ENCODE measurements around the gene ATP6V0D1. TPM values are rescaled to one million over a fixed set of nuclear protein-coding genes. Genes with fewer than 3 reads are reported as not detected.

The ATP6V0D1 gene
- total and polyA plus RNA-seq, 2 donors (not counting 1 experiment from before 2014, with no cell fraction given), result 62.1 to 91.0 TPM

DNA sequence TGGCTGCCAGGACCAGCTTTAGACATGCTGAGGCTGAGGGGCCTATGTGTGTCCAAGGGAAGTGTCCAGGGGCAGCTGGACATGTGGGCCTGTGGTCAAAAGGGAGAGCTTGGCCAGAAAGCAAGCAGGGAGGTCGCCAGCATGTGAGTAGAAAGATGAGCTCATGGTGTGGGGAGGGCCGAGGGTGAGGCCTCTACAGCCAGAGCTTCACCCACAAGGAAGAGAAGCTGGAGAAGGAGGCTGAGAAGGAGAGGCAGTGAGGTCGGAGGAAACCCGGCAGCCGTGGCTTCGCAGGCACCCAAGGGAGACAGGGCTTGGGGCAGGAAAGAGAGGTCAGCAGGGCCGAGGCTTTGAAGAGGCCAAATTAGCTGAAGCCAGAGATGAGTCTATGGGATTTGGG, 54.0 kb downstream of the ATP6V0D1 start:
- Histone ChIP-seq H3K27me3 (replicated peaks in 1 of 4; ENCODE audit: control extremely low read depth in 1 of 4, control insufficient read depth in 3 of 4, insufficient read depth in 4 of 4, low read length in 3 of 4) (peaks cover 0 to 47% (median 17%) of the 10 kb centered on the region in 4 experiments), H3K27ac (ENCODE audit: low read length in 2 of 2) (no peak overlapping the region), H3K9me3 (ENCODE audit: control extremely low read depth in 1 of 3, control insufficient read depth in 2 of 3, insufficient read depth in 1 of 3, low read length in 2 of 3) (no peaks in the 10 kb centered on the region), H3K9ac (ENCODE audit: low read length) (no peak overlapping the region), H3K36me3 (replicated peaks in 1 of 2; ENCODE audit: control extremely low read depth in 1 of 2, control insufficient read depth in 1 of 2, extremely low read depth in 1 of 2, insufficient read depth in 2 of 2, low read length in 1 of 2) (no peaks in the 10 kb centered on the region), H3K4me2 (replicated peaks; ENCODE audit: low read depth, low read length, poor library complexity, severe bottlenecking) (no peak overlapping the region), H3K4me3 (ENCODE audit: control extremely low read depth in 1 of 5, extremely low read depth in 1 of 5, insufficient read depth in 1 of 5, low read depth in 2 of 5, low read length in 4 of 5) (no peak overlapping the region), H4K20me1 (ENCODE audit: control insufficient read depth, insufficient read depth, low read length, poor library complexity, severe bottlenecking) (no peaks in the 10 kb centered on the region), H3K79me2 (ENCODE audit: control insufficient read depth, insufficient read depth, low read length) (no peaks in the 10 kb centered on the region), H3K4me1 (ENCODE audit: control insufficient read depth in 2 of 2, insufficient read depth in 2 of 2, low read length in 2 of 2) (peaks cover 16 to 17% of the 10 kb centered on the region in 2 donors), H2AFZ (ENCODE audit: insufficient read depth, low read depth, low read length, poor library complexity, severe bottlenecking) (no peak overlapping the region)
- Mint-ChIP-seq H3K9me3 (ENCODE audit: insufficient read depth) (no peaks in the 10 kb centered on the region), H3K4me3 (no peak overlapping the region), H3K27me3 (peaks cover 54% of the 10 kb centered on the region), H3K4me1 (peaks cover 9% of the 10 kb centered on the region), H3K27ac (peak overlapping the region; percentile 29)
- ATAC-seq (ENCODE audit: low read depth) (no peak), DNase-seq (no peak)
- ChIA-PET POLR2A (interaction anchor here (0.6 kb wide), 1 partner anchor 38 kb away, joined by 3 read pairs; no protein-coding TSS in a partner anchor), CTCF (interaction anchor here (0.8 to 4.1 kb wide), 11 partner anchors 9 to 218 kb away, joined by 3 to 81 read pairs (median 10); partner anchors contain the start of genes CARMIL2 and ZDHHC1)
- 81% methylated on average over 7 of the region's 7 CpGs for WGBS (ENCODE audit: insufficient coverage)
- TF ChIP-seq, protein P1, sequence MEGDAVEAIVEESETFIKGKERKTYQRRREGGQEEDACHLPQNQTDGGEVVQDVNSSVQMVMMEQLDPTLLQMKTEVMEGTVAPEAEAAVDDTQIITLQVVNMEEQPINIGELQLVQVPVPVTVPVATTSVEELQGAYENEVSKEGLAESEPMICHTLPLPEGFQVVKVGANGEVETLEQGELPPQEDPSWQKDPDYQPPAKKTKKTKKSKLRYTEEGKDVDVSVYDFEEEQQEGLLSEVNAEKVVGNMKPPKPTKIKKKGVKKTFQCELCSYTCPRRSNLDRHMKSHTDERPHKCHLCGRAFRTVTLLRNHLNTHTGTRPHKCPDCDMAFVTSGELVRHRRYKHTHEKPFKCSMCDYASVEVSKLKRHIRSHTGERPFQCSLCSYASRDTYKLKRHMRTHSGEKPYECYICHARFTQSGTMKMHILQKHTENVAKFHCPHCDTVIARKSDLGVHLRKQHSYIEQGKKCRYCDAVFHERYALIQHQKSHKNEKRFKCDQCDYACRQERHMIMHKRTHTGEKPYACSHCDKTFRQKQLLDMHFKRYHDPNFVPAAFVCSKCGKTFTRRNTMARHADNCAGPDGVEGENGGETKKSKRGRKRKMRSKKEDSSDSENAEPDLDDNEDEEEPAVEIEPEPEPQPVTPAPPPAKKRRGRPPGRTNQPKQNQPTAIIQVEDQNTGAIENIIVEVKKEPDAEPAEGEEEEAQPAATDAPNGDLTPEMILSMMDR (IDR thresholded peaks at IDR 0.05), result no peak
- TF ChIP-seq EZH2 (IDR thresholded peaks at IDR 0.05; ENCODE audit: borderline replicate concordance, insufficient read depth, low read depth, low read length, poor library complexity, severe bottlenecking), result no peak
- intact Hi-C loops (cut with micrococcal nuclease), result no loop called here

DNA sequence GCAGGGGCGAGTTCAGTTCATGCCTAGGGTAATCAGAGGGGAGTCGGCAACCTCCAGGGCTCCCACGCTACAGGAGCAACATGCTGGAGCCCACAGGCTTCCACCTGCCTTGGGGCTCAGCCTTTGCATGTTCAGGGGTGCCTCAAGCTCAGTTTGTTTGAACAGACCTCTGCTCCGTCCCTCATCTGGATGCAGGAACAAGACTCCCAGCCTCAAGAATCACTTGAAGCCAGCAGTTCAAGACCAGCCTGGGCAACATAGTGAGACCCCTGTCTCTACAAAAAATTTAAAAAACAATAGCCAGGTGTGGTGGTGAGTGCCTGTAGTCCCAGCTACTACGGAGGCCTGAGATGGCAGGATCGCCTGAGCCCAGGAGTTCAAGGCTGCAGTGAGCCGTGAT, 54.9 kb downstream of the ATP6V0D1 start:
- Histone ChIP-seq H3K79me2 (ENCODE audit: control insufficient read depth, insufficient read depth, low read length) (no peaks in the 10 kb centered on the region), H3K4me2 (replicated peaks; ENCODE audit: low read depth, low read length, poor library complexity, severe bottlenecking) (no peak overlapping the region), H3K27ac (ENCODE audit: low read length in 2 of 2) (no peak overlapping the region), H3K9me3 (ENCODE audit: control extremely low read depth in 1 of 3, control insufficient read depth in 2 of 3, insufficient read depth in 1 of 3, low read length in 2 of 3) (no peaks in the 10 kb centered on the region), H3K4me3 (ENCODE audit: control extremely low read depth in 1 of 5, extremely low read depth in 1 of 5, insufficient read depth in 1 of 5, low read depth in 2 of 5, low read length in 4 of 5) (no peak overlapping the region), H3K4me1 (ENCODE audit: control insufficient read depth in 2 of 2, insufficient read depth in 2 of 2, low read length in 2 of 2) (peaks cover 9 to 11% of the 10 kb centered on the region in 2 donors), H2AFZ (ENCODE audit: insufficient read depth, low read depth, low read length, poor library complexity, severe bottlenecking) (no peak overlapping the region), H3K27me3 (replicated peaks in 1 of 4; ENCODE audit: control extremely low read depth in 1 of 4, control insufficient read depth in 3 of 4, insufficient read depth in 4 of 4, low read length in 3 of 4) (peaks cover 0 to 41% (median 14%) of the 10 kb centered on the region in 4 experiments), H4K20me1 (ENCODE audit: control insufficient read depth, insufficient read depth, low read length, poor library complexity, severe bottlenecking) (no peaks in the 10 kb centered on the region), H3K9ac (ENCODE audit: low read length) (no peak overlapping the region), H3K36me3 (replicated peaks in 1 of 2; ENCODE audit: control extremely low read depth in 1 of 2, control insufficient read depth in 1 of 2, extremely low read depth in 1 of 2, insufficient read depth in 2 of 2, low read length in 1 of 2) (no peaks in the 10 kb centered on the region)
- ATAC-seq (ENCODE audit: low read depth) (no peak), DNase-seq (no peak)
- H3K4me1 Mint-ChIP-seq, result peaks cover 4% of the 10 kb centered on the region
- intact Hi-C loops (cut with micrococcal nuclease), result no loop called here
- H3K4me3 Mint-ChIP-seq, result no peak overlapping the region
- CTCF ChIA-PET, result interaction anchor here (0.9 to 4.1 kb wide), 6 partner anchors 8 to 45 kb away, joined by 3 to 81 read pairs (median 4); no protein-coding TSS in a partner anchor
- H3K27me3 Mint-ChIP-seq, result peaks cover 50% of the 10 kb centered on the region
- TF ChIP-seq, protein P1 (IDR thresholded peaks at IDR 0.05), result no peak
- no peak for TF ChIP-seq EZH2 (IDR thresholded peaks at IDR 0.05; ENCODE audit: borderline replicate concordance, insufficient read depth, low read depth, low read length, poor library complexity, severe bottlenecking)
- 88% methylated on average over 3 of the region's 7 CpGs for WGBS (ENCODE audit: insufficient coverage)
- POLR2A ChIA-PET, result no interaction called here
- no peaks in the 10 kb centered on the region for H3K9me3 Mint-ChIP-seq (ENCODE audit: insufficient read depth)
- H3K27ac Mint-ChIP-seq, result no peak overlapping the region
